Esophagus squamous epithelium (tissue), 4 donors: ENCODE results near the gene SLC13A4.

Experiments
- POLR2A ChIP-seq, 4 donors: fragments of 450-650 bp; IDR thresholded peaks; one replicate each; pipeline ENCODE4 v1.6.1; 2017; ENCODE audit warnings: antibody characterized with exemption in 4 of 4, mild to moderate bottlenecking in 4 of 4, moderate library complexity in 3 of 4
- TF ChIP-seq, protein P1 (sequence below), 6 experiments: fragments of 450-650 bp in 4 of 6; fragments of 200-600 bp in 2 of 6; sonication (generic) in 2 of 6; IDR thresholded peaks; one replicate each; pipeline ENCODE4 v1.5.1; 2016 to 2019; ENCODE audit warnings: antibody characterized with exemption in 6 of 6, mild to moderate bottlenecking in 4 of 6, moderate library complexity in 4 of 6

DNA sequence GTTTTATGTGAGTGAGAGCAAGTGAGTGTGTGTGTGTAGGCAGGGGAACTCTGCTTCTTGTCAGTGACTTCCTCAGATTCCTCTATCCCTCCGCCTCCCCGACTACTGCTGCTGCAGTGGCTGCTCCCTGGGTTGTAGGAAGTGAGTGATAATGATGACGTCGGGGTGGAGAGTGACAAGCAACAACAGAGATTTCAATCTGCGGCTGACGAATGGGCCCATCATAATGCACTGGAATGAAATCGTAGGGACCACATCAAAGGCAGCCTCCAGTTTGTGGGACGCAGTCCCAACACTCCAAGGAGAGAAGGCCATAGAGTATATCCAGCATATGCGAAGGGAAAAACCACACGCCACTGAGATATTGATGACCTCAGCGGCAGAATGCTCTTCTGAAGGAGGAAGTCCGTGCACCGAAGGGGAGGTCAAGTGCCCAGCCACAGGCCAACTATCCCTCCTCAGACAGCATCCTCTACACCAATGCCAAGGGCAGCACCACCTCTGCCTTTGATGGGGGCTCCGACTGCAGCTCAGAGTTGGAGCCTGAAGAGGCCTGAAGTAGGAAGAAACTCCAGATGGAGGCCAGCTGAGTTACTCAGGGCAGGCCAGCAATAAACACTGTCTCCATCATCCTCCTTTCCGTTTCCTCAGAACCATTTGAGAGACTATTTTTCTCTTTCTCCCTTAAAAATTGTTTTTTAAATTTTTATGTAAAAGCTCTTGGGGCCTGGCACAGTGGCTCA lies 77.0 kb downstream of the SLC13A4 start:
- TF ChIP-seq, protein P1, sequence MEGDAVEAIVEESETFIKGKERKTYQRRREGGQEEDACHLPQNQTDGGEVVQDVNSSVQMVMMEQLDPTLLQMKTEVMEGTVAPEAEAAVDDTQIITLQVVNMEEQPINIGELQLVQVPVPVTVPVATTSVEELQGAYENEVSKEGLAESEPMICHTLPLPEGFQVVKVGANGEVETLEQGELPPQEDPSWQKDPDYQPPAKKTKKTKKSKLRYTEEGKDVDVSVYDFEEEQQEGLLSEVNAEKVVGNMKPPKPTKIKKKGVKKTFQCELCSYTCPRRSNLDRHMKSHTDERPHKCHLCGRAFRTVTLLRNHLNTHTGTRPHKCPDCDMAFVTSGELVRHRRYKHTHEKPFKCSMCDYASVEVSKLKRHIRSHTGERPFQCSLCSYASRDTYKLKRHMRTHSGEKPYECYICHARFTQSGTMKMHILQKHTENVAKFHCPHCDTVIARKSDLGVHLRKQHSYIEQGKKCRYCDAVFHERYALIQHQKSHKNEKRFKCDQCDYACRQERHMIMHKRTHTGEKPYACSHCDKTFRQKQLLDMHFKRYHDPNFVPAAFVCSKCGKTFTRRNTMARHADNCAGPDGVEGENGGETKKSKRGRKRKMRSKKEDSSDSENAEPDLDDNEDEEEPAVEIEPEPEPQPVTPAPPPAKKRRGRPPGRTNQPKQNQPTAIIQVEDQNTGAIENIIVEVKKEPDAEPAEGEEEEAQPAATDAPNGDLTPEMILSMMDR (IDR thresholded peaks at IDR 0.05), result no peak
- no peak for TF ChIP-seq POLR2A (IDR thresholded peaks at IDR 0.05)
